ENCODE data around the gene ABCC11.

- TF ChIP-seq CTCF (conservative IDR thresholded peaks at IDR 0.05; ENCODE audit: low read depth in 2 of 2) (no peak), POLR2AphosphoS5 (IDR thresholded peaks at IDR 0.05; ENCODE audit: low read depth) (no peak), CREB1 (CRISPR knock-in tag; IDR thresholded peaks at IDR 0.05; ENCODE audit: low read depth) (no peak), JUNB (IDR thresholded peaks at IDR 0.05; ENCODE audit: unreplicated experiment) (no peak), EZH2 (IDR thresholded peaks at IDR 0.05; ENCODE audit: low read depth, unreplicated experiment) (no peak), STAT1 (IDR thresholded peaks at IDR 0.05; ENCODE audit: unreplicated experiment) (no peak)
These were observed 21.7 kb upstream of the ABCC11 start for GRCh38 chr16:48269011-48269410.
